GM21786 (cell line): ENCODE results near the gene TUNAR.

Experiments
- ATAC-seq: cut with Tn5 transposase; IDR thresholded peaks from one replicate; pipeline ENCODE4 v1.9.1; 2021; ENCODE audit not compliant: unreplicated experiment

Gene TUNAR

DNA sequence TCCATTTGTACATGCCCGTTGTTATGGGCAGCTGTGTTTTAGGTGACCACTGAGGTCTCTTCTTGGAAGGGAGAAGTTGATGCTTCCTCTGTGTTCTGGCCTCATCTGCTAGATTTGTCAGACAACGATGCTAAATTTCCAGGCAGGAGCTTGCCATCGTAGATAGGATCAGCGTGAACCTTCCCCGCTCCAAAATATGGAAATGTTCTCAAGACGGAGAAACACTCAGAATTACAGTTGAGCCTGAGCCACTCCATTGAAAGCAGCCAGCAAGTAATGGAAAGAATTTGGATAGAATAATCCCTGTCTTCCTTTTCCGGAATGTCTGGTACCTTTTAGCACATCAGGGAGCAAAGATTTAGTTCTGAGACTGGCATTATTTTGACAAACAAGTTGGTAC is 34.8 kb downstream of the TUNAR start:
- no peak for ATAC-seq

DNA sequence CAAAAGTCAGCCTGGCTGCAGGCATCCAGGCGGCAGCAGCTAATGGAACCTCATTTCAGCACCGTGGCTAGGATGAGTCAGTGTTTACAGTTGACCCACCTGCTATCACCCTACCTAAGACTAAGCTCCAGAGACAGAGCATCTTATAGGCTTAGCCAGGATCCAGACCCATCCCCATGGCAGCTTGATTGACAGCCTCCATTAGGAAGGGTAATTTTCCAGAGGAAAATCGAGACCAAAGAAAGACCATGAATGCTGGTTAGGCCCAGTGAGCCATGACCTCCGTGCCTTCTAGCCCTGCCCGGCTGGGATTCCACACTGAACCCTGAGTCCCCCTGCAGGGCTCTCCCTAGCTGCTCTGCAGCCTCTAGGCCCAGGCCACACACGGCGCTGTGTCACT is 38.7 kb downstream of the TUNAR start:
- no peak for ATAC-seq

DNA sequence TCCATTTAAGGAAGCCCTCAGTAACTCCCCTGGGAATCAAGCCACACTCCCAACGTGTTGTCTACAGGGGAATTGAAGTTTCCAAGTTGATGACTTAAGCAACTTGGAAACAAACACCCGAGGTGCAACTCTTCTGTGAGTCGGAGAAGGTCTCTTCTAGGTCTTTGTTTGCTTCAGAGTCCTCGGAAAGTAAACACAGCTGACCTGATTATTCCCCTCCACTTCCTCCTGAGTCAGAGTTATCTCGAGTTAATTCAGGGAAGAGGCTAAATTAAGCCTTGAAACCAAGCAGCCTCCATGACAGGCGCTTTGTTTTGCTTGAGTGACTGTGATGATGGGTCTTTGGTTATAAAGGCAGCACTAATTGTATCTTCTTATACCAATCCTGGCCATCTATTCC is 41.8 kb downstream of the TUNAR start:
- no peak for ATAC-seq

GRCh38 chr14:95920769-95921438 is 44.3 kb downstream of the TUNAR start:
- ATAC-seq: no peak

GRCh38 chr14:95922080-95922479 is 45.4 kb downstream of the TUNAR start:
- no peak for ATAC-seq

GRCh38 chr14:95928751-95929150 is 52.1 kb downstream of the TUNAR start:
- no peak for ATAC-seq

DNA sequence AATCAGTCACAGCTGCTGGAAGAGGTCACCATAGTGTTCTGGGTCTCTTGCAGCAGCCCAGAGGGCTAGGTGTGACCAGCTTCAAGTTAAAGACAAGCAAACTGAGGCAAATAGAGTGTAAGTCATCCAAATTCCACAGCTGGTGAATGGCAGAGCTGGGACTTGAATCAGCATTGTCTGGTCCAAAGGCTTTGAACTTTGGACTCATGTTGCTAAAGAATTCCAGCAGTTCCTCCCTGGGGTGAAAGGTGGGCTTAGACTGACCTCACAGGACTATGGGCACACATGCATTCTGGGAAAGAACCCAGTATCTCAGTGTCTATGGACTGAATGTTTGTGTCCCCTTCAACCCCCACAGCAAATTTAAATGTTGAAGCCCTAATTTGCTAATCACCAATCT is 54.8 kb downstream of the TUNAR start:
- ATAC-seq: no peak

DNA sequence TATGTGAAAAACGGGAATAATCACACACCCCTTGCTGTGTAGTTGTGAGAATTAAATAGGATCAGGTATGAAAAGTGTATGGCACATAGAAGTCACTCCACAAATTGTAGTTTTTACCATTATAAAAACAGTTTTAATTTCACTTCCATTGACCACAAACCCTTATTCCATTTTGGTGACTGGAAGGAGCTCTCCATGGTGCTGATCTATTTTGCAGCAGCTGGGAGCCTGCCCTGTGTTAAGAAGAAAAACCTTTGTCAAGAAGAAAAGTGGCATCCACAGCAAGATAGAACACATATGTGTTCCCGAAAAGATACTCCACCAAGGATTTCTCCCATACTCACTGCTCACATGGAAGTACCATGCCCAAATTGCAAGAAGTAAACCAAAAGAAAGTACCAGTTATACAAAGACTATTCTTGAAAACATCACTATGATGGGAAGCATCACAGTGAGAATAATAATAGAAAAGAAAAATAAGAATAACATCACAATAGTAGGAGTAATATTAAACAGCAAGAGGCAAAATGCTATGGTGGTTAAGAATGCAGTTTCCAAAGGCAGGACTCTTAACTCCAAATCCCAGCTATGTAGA is 58.7 kb downstream of the TUNAR start:
- ATAC-seq: no peak

DNA sequence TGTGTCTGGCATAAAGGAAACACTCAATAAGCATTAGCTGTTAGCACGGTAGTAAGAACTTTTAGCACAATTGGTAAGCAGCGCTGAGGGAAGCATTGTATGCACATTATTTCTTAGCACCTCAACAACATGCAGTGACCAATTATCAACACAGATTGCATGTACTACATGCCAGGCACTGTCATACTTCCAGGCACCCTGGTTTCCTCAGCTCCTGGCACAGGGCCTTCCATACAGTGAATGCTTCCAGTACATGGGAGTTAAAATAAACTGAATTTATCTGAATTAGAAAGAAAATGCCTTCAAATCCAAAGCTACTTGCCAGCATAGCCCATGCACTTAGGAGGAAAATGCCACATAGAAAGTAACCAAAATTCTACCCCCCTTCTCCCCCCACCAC is 59.4 kb downstream of the TUNAR start:
- no peak for ATAC-seq

DNA sequence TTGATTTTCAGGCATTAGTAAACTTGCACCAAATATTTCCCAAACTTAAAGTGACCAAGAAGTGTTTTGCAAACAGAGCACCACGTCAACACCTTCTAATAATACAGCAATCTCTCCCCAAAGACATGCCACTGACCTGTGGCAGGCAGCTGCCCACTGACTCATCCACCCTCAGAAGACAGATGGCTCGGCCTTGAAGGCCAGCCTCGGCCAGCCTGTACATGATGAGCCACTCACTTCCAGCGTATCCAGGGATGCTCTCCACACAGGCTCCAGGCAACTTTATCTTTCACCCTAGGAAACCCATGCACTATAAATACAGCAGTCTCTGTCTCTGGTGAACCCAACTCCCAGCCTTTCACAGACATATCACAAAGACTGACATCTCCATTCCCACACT is 62.7 kb downstream of the TUNAR start:
- no peak for ATAC-seq

DNA sequence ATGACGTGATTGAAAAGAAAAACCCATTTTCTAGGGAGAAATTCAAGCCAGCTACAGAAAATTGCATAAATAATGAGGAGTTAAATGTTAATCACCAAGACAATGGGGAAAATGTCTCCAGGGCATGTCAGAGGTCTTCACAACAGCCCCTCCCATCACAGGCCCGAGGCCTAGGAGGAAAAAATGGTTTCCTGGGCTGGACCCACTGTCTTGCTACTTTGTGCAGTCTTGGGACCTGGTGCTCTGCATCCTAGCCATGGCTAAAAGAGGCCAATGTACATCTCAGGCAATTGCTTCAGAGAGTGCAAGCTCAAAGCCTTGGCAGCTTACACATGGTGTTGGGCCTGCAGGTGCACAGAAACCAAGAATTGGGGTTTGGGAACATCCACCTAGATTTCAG is 65.3 kb downstream of the TUNAR start:
- no peak for ATAC-seq

- no peak for ATAC-seq
These were observed 67.1 kb downstream of the TUNAR start for GRCh38 chr14:95943699-95944098.

DNA sequence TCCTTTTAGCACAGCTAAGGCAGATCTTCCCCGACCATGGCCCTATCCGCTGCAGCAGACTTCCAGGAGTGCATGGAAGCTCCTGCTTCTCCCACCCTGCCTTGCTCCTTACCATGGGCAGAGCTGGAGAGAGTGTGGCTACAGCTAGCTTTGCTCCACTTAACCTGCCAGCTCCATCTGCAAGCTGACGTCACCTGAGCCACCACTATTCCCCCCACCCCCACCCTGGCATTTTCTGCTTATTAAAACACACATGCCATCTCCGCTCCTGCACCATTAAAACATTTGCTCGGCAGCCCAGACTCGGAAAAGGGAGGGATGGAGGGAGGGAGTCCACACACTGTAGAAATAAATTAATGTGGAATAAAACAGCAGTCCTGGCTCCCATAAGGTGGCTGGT is 67.8 kb downstream of the TUNAR start:
- no peak for ATAC-seq

DNA sequence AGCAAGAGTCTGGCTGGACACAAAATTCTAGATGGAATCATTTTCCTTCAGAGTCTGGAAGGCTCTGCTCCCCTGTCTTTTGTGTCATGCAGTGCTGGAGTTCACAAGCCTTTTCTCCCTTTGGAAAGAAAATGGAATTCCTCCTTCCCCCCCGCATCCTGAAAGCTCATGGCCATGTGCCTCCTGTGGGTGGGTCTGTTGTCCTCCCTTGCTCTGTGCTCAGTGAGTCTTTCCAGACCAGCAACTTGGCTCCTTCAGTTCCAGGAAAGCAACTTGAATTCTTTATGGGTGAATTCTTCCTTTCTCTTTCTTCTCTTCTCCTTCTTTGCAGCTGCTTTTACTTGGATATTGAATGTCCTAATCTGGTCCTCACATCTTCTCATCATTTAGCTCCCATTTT is 70.2 kb downstream of the TUNAR start:
- ATAC-seq: no peak

DNA sequence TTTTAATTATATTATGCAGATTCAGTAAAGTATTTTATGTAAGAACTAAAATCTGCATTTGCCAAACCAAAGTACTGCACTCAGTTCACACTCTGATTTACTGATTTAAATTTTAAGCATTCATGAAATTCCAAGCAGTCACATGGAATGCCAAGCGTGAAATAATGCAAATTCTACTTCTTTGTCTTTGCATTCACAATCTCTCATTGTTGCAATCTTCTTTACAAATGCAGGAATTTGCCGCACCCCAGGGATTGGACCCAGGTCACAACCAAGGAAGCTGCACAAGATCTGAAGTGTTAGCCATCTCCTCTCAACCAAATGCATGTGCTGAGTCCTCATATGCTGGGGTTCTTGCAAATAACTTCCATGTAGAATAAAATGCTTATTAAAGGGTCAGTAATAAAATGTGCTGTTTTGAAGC is 71.9 kb downstream of the TUNAR start:
- ATAC-seq: no peak

GRCh38 chr14:95951359-95951758 is 74.7 kb downstream of the TUNAR start:
- ATAC-seq: no peak

DNA sequence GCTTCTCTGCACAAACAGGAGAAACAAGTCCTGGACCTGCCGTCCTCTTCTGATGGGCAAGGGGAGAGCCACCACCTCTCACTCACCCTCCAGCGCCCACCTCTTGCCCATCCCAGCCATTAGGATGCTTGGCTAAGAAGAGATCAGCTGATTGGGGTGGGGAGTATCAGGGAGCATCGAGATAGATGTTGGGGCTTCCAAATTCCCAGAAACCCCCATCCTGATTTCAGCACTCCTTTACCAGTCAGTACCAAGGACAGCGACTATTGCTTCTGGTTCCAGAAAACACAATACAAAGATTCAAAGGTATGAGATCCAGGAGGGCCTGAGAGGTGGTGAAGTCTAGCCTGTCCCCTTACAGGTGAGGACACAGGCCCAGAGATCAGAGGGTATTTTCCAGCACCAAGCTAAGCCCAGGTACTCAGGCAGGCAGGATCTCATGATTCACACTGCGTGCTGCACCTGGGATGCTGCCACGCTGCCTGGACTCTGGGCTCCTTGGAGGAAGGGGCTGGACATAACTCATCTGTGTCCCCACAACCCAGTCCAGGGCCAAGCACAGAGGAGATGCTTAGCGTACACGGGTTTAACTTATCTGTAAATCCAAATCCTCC is 76.6 kb downstream of the TUNAR start:
- no peak for ATAC-seq

DNA sequence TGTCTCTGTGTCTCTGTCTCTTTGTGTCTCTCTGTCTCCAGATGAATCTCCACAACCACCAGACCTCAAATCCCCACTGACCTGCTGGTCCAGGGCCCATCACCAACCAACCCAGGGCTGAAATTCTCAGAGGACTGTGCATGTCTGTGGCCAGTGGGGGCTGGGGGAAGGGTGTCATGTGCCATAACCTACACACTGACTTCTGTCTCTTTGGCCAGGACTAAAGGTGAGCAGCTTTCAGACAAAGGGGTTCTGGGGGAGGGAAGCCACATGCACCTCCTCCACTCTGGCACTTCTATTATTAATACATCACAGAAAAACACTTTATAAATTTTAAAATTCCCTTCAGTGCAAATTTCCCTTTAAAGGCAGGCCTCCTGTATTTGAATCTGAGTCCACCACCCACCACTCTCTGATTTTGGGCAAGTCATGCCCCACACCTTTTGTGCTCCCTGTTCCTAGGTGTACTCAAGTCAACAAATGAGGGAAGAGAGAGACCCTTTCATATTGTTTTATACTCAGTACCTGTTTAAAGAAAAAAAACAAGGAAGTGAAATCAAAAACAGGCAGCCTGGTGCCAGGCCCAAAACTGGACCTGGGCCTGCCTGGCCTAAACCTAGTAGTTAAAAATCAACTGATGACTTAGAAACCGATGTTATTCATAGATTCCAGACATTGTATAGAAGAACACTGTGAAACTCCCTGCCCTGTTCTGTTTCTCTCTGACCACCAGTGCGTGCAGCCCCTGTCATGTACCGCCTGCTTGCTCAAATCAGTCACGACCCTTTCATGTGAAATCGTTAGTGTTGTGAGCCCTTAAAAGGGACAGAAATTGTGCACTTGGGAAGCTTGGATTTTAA is 80.2 kb downstream of the TUNAR start:
- no peak for ATAC-seq

- ATAC-seq: no peak
These were observed 81.5 kb downstream of the TUNAR start for GRCh38 chr14:95958105-95958504.

- no peak for ATAC-seq
These were observed 82.7 kb downstream of the TUNAR start for GRCh38 chr14:95959317-95959716.

DNA sequence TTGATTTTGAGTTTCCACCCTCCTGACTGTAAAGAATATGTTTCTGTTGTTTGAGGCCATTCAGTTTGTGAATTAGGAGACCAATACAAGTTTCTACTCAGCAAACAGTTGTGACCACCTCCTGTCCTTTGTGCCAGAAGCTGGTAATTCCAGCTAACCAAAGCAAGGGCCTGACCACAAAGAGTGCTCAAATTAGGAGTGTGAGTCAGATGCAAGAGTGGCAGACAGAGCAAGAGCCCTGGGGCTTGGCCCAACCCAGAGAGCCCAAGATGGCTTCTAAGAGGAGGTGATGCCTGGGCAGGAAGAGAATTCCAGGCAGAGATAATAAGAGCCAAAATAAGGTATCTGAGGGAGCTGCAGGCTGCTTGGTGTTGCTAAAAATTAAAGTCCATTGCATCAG is 84.8 kb downstream of the TUNAR start:
- ATAC-seq: no peak

- ATAC-seq: no peak
These were observed 88.3 kb downstream of the TUNAR start for GRCh38 chr14:95964901-95965300.
